GM12865 (cell line): ENCODE data around the gene MLST8.
"Not testable (repeated sequence)": the region's sequence is repeated elsewhere in the genome, so short reads cannot be mapped to it uniquely, and the experiment has no call there.

Experiments
- DNase-seq: peaks from one replicate; pipeline ENCODE4 v3.0.0; 2010; ENCODE audit warnings: low read depth
- H3K4me3 ChIP-seq: 2 replicates; pipeline ENCODE4 v1.5.1; 2011; ENCODE audit warnings: mild to moderate bottlenecking, low read depth, low read length, control low read depth
- CTCF ChIP-seq: IDR thresholded peaks from 2 replicates; pipeline ENCODE4 v1.5.1; 2011; ENCODE audit warnings: low read length, control low read depth, low read depth, inconsistent platforms; ENCODE audit not compliant: insufficient read depth; ENCODE audit errors: missing control alignments

Gene MLST8

GRCh38 chr16:2257726-2258125 is 52.5 kb downstream of the MLST8 start:
- no peak overlapping the region for H3K4me3 ChIP-seq
- no peak for DNase-seq
- no peak for TF ChIP-seq CTCF

- DNase-seq, H3K4me3 ChIP-seq: not testable (repeated sequence)
Observed at GRCh38 chr16:2258530-2258929, 53.3 kb downstream of the MLST8 start.
